ENCODE data around the gene SEMA6B.
A peak's percentile ranks its signal among the peaks of the same experiment; 100 is the strongest.
"Not testable (repeated sequence)": the region's sequence is repeated elsewhere in the genome, so short reads cannot be mapped to it uniquely, and the experiment has no call there.

SEMA6B gene

GRCh38 chr19:4571305-4571917 lies 11.9 kb upstream of the SEMA6B start:
- no peak for DNase-seq (ENCODE audit: low spot score)

GRCh38 chr19:4570916-4571304 lies 11.4 kb upstream of the SEMA6B start:
- DNase-seq (ENCODE audit: low spot score) = no peak

- no peak for DNase-seq (ENCODE audit: low spot score)
These were observed 10.9 kb upstream of the SEMA6B start for GRCh38 chr19:4570402-4570801.

- no peak for DNase-seq (ENCODE audit: low spot score)
These were observed 9.4 kb upstream of the SEMA6B start for GRCh38 chr19:4568886-4569285.

GRCh38 chr19:4567584-4568071 lies 8.1 kb upstream of the SEMA6B start:
- DNase-seq (ENCODE audit: low spot score) = no peak

GRCh38 chr19:4566402-4567051 lies 7.0 kb upstream of the SEMA6B start:
- no peak for DNase-seq (ENCODE audit: low spot score)

GRCh38 chr19:4563562-4563961 lies 4.1 kb upstream of the SEMA6B start:
- not testable (repeated sequence) for DNase-seq (ENCODE audit: low spot score)

- not testable (repeated sequence) for DNase-seq (ENCODE audit: low spot score)
These were observed 2.6 kb upstream of the SEMA6B start for GRCh38 chr19:4562085-4562484.

- DNase-seq (ENCODE audit: low spot score) = no peak
These were observed 1.2 kb downstream of the SEMA6B start for GRCh38 chr19:4557971-4558941.

- DNase-seq (ENCODE audit: low spot score) = no peak
These were observed 2.1 kb downstream of the SEMA6B start for GRCh38 chr19:4557144-4557970.

- peak; percentile 70 for DNase-seq (ENCODE audit: low spot score)
These were observed 2.8 kb downstream of the SEMA6B start for GRCh38 chr19:4556597-4557127.

GRCh38 chr19:4555657-4556561 lies 3.6 kb downstream of the SEMA6B start:
- peak; percentile 44 for DNase-seq (ENCODE audit: low spot score)

GRCh38 chr19:4554717-4555116 lies 4.8 kb downstream of the SEMA6B start:
- no peak for DNase-seq (ENCODE audit: low spot score)

- no peak for DNase-seq (ENCODE audit: low spot score)
These were observed 5.7 kb downstream of the SEMA6B start for GRCh38 chr19:4553775-4554174.

GRCh38 chr19:4553092-4553695 lies 6.3 kb downstream of the SEMA6B start:
- DNase-seq (ENCODE audit: low spot score) = no peak

- DNase-seq (ENCODE audit: low spot score) = no peak
These were observed 7.0 kb downstream of the SEMA6B start for GRCh38 chr19:4552525-4552819.

GRCh38 chr19:4550479-4551050 lies 8.9 kb downstream of the SEMA6B start:
- no peak for DNase-seq (ENCODE audit: low spot score)

- DNase-seq (ENCODE audit: low spot score) = no peak
These were observed 9.5 kb downstream of the SEMA6B start for GRCh38 chr19:4550018-4550417.

GRCh38 chr19:4548238-4548584 lies 11.3 kb downstream of the SEMA6B start:
- DNase-seq (ENCODE audit: low spot score) = no peak

Data from SW480 (cell line).